SK-N-MC (cell line): ENCODE data around the gene PPM1A.
A peak's percentile ranks its signal among the peaks of the same experiment; 100 is the strongest.

ENCODE experiments used
- DNase-seq: peaks from one replicate; pipeline ENCODE4 v3.0.0-alpha.2; 2011; ENCODE audit warnings: low read depth, low spot score
- H3K27ac ChIP-seq: fragments of 200-600 bp; sonication (generic); 2 replicates; pipeline ENCODE4 v1.5.1; 2016; ENCODE audit warnings: mixed run types
- H3K36me3 ChIP-seq: fragments of 200-600 bp; sonication (generic); 2 replicates; pipeline ENCODE4 v1.6.1; 2017; ENCODE audit warnings: antibody characterized with exemption, low read length, mixed read lengths; ENCODE audit not compliant: insufficient read depth
- H3K4me3 ChIP-seq: fragments of 200-600 bp; sonication (generic); 2 replicates; pipeline ENCODE4 v1.5.1; 2016
- H3K9ac ChIP-seq: fragments of 200-600 bp; sonication (generic); 2 replicates; pipeline ENCODE4 v1.8.0; 2017; ENCODE audit warnings: mixed run types, mixed read lengths; ENCODE audit not compliant: insufficient read length
- H3K9me3 ChIP-seq: fragments of 200-600 bp; sonication (generic); 2 replicates; pipeline ENCODE4 v1.6.1; 2017; ENCODE audit warnings: low read depth, mild to moderate bottlenecking, antibody characterized with exemption, low read length, moderate library complexity, mixed read lengths
- EZH2 ChIP-seq: fragments of 200-600 bp; sonication (generic); IDR thresholded peaks from one replicate; pipeline ENCODE4 v1.6.1; 2017; ENCODE audit warnings: antibody characterized with exemption
- FOXP2 ChIP-seq: optimal IDR thresholded peaks from 2 replicates; pipeline ENCODE3; 2011; ENCODE audit warnings: mild to moderate bottlenecking, moderate library complexity; ENCODE audit not compliant: insufficient read depth; ENCODE audit errors: extremely low read length, control extremely low read depth
- POLR2AphosphoS5 ChIP-seq: IDR thresholded peaks from 2 replicates; pipeline ENCODE4 v1.6.1; 2012; ENCODE audit warnings: mild to moderate bottlenecking, low read depth, low read length, borderline replicate concordance

The PPM1A gene

GRCh38 chr14:60294411-60295069, 45.5 kb downstream of the PPM1A start:
- DNase-seq, result peak; percentile 50
- H3K36me3 ChIP-seq, result peaks cover 28% of the 10 kb centered on the region
- peak overlapping the region; percentile 52 for H3K4me3 ChIP-seq
- H3K9me3 ChIP-seq, result no peaks in the 10 kb centered on the region
- peak overlapping the region; percentile 88 for H3K27ac ChIP-seq
- TF ChIP-seq POLR2AphosphoS5 (no peak), EZH2 (no peak), FOXP2 (no peak)
- H3K9ac ChIP-seq, result no peak overlapping the region

DNA sequence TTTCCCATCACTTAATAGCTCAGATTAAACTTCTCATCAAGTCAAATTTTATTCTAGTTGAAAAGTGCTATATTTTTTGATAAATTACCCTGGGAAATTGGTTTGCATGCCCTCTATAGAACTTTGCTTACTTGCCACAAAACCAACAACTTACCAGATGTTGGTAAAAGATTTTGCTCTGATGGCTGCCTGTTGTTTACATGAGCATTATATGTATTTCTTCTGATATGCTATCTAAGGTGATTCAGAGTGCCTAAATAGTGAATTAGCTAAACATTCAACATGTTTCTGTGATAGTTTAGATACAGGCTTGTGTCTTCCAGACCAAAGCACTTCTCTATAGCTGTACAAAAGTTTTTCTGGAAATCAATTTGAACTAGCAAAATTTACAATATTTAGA, 51.0 kb downstream of the PPM1A start:
- no peak overlapping the region for H3K9ac ChIP-seq
- no peaks in the 10 kb centered on the region for H3K9me3 ChIP-seq
- no peak overlapping the region for H3K4me3 ChIP-seq
- no peak for DNase-seq
- H3K27ac ChIP-seq, result no peak overlapping the region
- TF ChIP-seq EZH2 (no peak), FOXP2 (no peak), POLR2AphosphoS5 (no peak)
- H3K36me3 ChIP-seq, result peaks cover 5% of the 10 kb centered on the region; the same call in 1 of the 2 replicates

DNA sequence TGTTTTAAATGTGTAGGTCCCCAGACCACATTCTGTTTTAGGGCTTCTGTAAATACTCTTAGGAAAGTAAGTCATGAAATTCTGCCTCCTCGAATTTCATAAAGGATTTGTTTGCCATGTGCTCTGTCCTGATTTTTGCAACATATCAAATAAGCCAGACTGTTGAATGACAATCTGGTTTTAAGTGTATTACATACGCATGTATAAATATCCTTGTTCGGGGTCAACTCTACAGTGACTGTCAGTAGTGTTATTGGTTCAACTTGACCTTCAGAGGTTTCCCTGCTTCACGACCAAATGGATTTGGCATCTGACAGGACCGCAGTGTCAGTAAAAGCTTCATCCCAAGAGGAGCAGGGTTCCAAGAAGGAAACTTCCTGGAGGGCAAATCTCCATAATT, 52.7 kb downstream of the PPM1A start:
- no peak for DNase-seq
- no peaks in the 10 kb centered on the region for H3K9me3 ChIP-seq
- H3K4me3 ChIP-seq, result no peak overlapping the region
- no peak overlapping the region for H3K27ac ChIP-seq
- no peak overlapping the region for H3K9ac ChIP-seq
- TF ChIP-seq FOXP2 (no peak), POLR2AphosphoS5 (no peak), EZH2 (no peak)
- H3K36me3 ChIP-seq, result peaks cover 3% of the 10 kb centered on the region; the same call in 1 of the 2 replicates

DNA sequence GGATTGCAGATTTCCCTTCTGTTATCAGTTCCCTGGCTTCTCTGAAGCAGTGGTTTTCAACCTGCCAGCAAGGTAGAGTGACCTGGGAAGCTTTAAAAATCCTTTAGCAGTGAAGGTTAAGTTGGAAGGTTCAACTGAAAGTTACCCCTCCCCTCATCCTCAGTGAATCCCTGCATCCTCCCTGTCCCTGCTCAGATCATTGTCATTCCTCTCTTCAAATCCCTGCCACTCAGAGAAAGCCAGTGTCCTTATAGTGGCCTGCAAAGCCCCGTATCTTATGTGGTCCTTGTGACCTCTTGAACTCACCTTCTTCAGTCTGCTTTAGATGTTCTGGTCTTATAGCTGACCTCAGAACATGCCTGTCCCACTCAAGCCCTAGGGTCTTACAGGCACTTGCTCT, 53.6 kb downstream of the PPM1A start:
- H3K27ac ChIP-seq, result no peak overlapping the region
- TF ChIP-seq FOXP2, result no peak
- TF ChIP-seq POLR2AphosphoS5, result no peak
- TF ChIP-seq EZH2, result no peak
- no peak overlapping the region for H3K9ac ChIP-seq
- no peak for DNase-seq
- no peak overlapping the region for H3K4me3 ChIP-seq
- H3K9me3 ChIP-seq, result no peaks in the 10 kb centered on the region
- no peaks in the 10 kb centered on the region for H3K36me3 ChIP-seq

DNA sequence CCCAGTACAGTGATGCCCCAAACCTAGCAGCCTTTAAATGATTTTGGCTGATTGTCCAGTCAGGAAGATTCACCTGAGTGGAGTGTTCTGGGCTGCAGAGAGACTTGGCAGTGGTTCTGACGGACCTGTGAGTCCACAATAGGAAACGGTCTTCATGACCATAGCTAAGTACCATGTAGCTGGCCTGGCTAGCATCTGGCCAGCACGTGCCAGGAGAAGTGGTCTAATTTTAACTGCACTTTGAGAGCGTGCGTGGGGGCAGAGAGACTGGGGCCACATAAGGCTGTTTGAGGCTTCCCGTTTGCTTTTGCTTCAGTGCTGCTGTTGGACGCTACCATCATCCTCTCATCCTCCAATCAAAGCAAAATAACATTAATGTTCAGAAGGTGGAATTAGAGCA, 54.7 kb downstream of the PPM1A start:
- Histone ChIP-seq H3K27ac (no peak overlapping the region), H3K4me3 (no peak overlapping the region), H3K9ac (no peak overlapping the region), H3K36me3 (no peaks in the 10 kb centered on the region), H3K9me3 (no peaks in the 10 kb centered on the region)
- no peak for DNase-seq
- TF ChIP-seq POLR2AphosphoS5, result no peak
- no peak for TF ChIP-seq EZH2
- TF ChIP-seq FOXP2, result no peak

DNA sequence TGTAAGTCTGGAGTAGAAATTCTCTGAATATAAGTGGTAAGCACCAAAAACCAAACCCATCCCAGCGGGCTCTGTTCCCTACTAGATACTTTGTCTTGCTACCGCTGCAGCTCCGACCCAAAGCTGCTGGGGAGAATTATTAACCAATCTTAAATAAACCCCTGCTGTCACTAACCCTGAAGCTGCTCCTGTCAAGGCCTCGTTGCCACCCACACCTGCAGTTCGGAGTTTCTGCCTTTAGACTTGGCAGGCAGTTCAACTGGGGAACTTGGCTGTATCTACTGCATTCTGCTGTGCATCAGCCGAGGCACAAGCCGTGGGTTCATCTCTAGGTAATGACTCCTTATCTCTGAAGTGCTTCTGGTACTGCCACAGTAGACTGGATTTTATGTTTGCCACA, 55.5 kb downstream of the PPM1A start:
- H3K36me3 ChIP-seq, result no peaks in the 10 kb centered on the region
- H3K9ac ChIP-seq, result no peak overlapping the region
- TF ChIP-seq FOXP2 (no peak), EZH2 (no peak), POLR2AphosphoS5 (no peak)
- H3K4me3 ChIP-seq, result no peak overlapping the region
- no peaks in the 10 kb centered on the region for H3K9me3 ChIP-seq
- no peak for DNase-seq
- no peak overlapping the region for H3K27ac ChIP-seq

DNA sequence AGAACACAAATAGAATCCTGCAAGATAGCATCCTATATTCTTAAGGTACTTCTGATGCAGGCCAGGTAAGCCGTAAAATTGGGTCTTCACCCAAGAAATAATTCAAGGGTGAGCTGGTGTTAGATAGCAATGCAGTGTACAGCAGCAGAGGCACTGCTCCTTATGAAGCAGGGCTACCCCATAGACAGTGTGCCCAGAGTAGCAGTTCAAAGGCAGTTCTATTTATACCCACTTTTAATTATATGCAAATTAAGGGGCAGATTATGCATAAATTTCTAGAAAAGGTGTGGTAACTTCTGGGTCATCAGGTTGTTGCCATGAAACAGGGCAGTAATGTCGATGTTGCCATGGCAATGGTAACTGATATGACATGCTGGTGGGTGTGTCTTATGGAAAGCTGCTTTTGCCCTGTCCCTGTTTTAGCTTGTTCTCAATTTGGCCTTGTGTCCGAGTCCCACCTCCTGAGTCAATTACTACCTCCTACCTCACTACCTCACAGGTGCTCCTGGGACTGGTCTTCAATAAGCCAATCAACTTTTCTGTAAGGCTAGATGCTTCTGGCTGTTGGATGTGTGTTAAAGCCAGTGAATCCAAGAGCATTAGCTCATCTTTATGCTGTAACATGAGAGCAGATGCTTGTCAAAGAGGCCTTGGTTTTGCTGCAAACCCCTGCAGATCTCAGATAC, 61.0 kb downstream of the PPM1A start:
- TF ChIP-seq EZH2, result no peak
- no peak for TF ChIP-seq POLR2AphosphoS5
- Histone ChIP-seq H3K9me3 (no peaks in the 10 kb centered on the region), H3K4me3 (no peak overlapping the region), H3K9ac (no peak overlapping the region), H3K36me3 (no peaks in the 10 kb centered on the region), H3K27ac (peak overlapping the region; percentile 87)
- no peak for DNase-seq

GRCh38 chr14:60311417-60311816, 62.4 kb downstream of the PPM1A start:
- Histone ChIP-seq H3K36me3 (no peaks in the 10 kb centered on the region), H3K27ac (peak overlapping the region; percentile 87), H3K4me3 (peak overlapping the region; percentile 68), H3K9ac (no peak overlapping the region), H3K9me3 (no peaks in the 10 kb centered on the region)
- no peak for TF ChIP-seq FOXP2
- TF ChIP-seq POLR2AphosphoS5, result 0 out of 2 replicates have a peak, but pooled peaks have one; percentile 32
- peak; percentile 99 for DNase-seq
